T-cell (primary cell): Measurements from ENCODE around the gene DSTN. TPM values are rescaled to one million over a fixed set of nuclear protein-coding genes. Genes with fewer than 3 reads are reported as not detected.

Experiments used
- ATAC-seq, 4 experiments: fragments of 200-7000 bp in 3 of 4; fragments of 150-1000 bp in 1 of 4; cut with Tn5 transposase; replicated peaks in 1 of 4; 1 replicate in 3 of 4; 2 replicates in 1 of 4; pipeline ENCODE4 v1.10.0; 2021; ENCODE audit warnings: moderate library complexity in 3 of 4, mild to moderate bottlenecking in 2 of 4, moderate number of reproducible peaks in 1 of 4
- CTCF ChIA-PET, 2 donors: fragments of 300-600 bp; sonication (Branson Sonifier 250); formaldehyde crosslinking; loops; one replicate each; lab custom pipeline; 2022; ENCODE audit warnings: antibody characterized with exemption in 2 of 2; lab: Charles Lee
- POLR2A ChIA-PET, 2 donors: fragments of 300-600 bp; sonication (Branson Sonifier 250); formaldehyde crosslinking; loops; one replicate each; lab custom pipeline; 2022; ENCODE audit warnings: antibody characterized with exemption in 2 of 2; lab: Charles Lee
- DNase-seq, 35 experiments: peaks; one replicate each; pipeline versions ENCODE4 v3.0.0 to v3.0.0-alpha.2; 2013 to 2023
- H3K27ac ChIP-seq: one replicate; pipeline ENCODE4 v1.5.1; 2013; ENCODE audit warnings: low read length
- H3K27me3 ChIP-seq, 2 experiments: replicated peaks in 1 of 2; 1 replicate in 1 of 2; 2 replicates in 1 of 2; pipeline versions ENCODE4 v1.6.1 to v1.7.0; 2013; ENCODE audit warnings: low read length in 1 of 2, mixed read lengths in 1 of 2; ENCODE audit not compliant: control insufficient read depth in 2 of 2, insufficient read depth in 2 of 2; ENCODE audit errors: extremely low read depth in 1 of 2
- H3K36me3 ChIP-seq, 2 donors: 1 replicate in 1 of 2; 2 replicates in 1 of 2; pipeline versions ENCODE4 v1.6.1 to v1.7.0; 2013; ENCODE audit warnings: low read length in 1 of 2; ENCODE audit not compliant: control insufficient read depth in 2 of 2, insufficient read depth in 1 of 2; ENCODE audit errors: extremely low read depth in 1 of 2
- H3K4me1 ChIP-seq, 2 experiments: 1 replicate in 1 of 2; 2 replicates in 1 of 2; pipeline versions ENCODE4 v1.6.1 to v1.7.0; 2013; ENCODE audit warnings: low read length in 2 of 2, mixed read lengths in 1 of 2; ENCODE audit not compliant: insufficient read depth in 2 of 2, control insufficient read depth in 1 of 2; ENCODE audit errors: extremely low read depth in 1 of 2
- H3K4me3 ChIP-seq, 2 donors: 1 replicate in 1 of 2; 2 replicates in 1 of 2; pipeline versions ENCODE4 v1.5.1 to v1.7.0; 2013; ENCODE audit warnings: mild to moderate bottlenecking in 2 of 2, low read length in 1 of 2, moderate library complexity in 1 of 2; ENCODE audit not compliant: control insufficient read depth in 1 of 2; ENCODE audit errors: extremely low read depth in 1 of 2
- H3K9me3 ChIP-seq: 2 replicates; pipeline ENCODE4 v1.7.0; 2013
- H3K27ac Mint-ChIP-seq, 2 donors: one replicate each; pipeline ENCODE4 v1.8.0; 2020 to 2021; ENCODE audit warnings: mild to moderate bottlenecking in 2 of 2, mixed read lengths in 2 of 2
- H3K27me3 Mint-ChIP-seq, 2 donors: one replicate each; pipeline ENCODE4 v1.8.0; 2021 to 2022; ENCODE audit warnings: mixed read lengths in 2 of 2
- H3K36me3 Mint-ChIP-seq: one replicate; pipeline ENCODE4 v1.8.0; 2021; ENCODE audit warnings: mixed read lengths
- H3K4me1 Mint-ChIP-seq, 3 donors: one replicate each; pipeline ENCODE4 v1.8.0; 2020 to 2022; ENCODE audit warnings: mixed read lengths in 3 of 3, mild to moderate bottlenecking in 1 of 3
- H3K4me3 Mint-ChIP-seq, 3 donors: one replicate each; pipeline ENCODE4 v1.8.0; 2020 to 2022; ENCODE audit warnings: mild to moderate bottlenecking in 3 of 3, mixed read lengths in 3 of 3, moderate library complexity in 3 of 3
- H3K9me3 Mint-ChIP-seq, 3 donors: one replicate each; pipeline ENCODE4 v1.8.0; 2020 to 2022; ENCODE audit warnings: mixed read lengths in 3 of 3
- WGBS: methylation state at CpG from one replicate; pipeline ENCODE4 v1.1.5; 2013; ENCODE audit warnings: missing lambda C conversion rate; ENCODE audit not compliant: insufficient coverage; 5-methylcytosine and 5-hydroxymethylcytosine counted together
- total RNA-seq, 35 experiments: library from RNA in 6 of 35; stranded (reverse) in 6 of 35; fragments of 120-200 nt in 1 of 35; gene quantifications; one replicate each; pipeline versions ENCODE4 v1.2.1 to v1.2.4 and lab custom pipeline; 2013 to 2026

Gene DSTN
- total RNA-seq, 5 donors from 2014 or later (not counting 1 experiment from before 2014, with no cell fraction given): 36.3 to 41.7 (median 41.3) TPM

GRCh38 chr20:17556837-17557674, 12.8 kb upstream of the DSTN start:
- CTCF ChIA-PET: interaction anchor here in 1 of 2 donors (0.5 kb wide), 1 partner anchor 191 kb away, joined by 6 read pairs; no protein-coding TSS in a partner anchor
- H3K9me3 Mint-ChIP-seq: no peaks in the 10 kb centered on the region
- Histone ChIP-seq H3K9me3 (no peaks in the 10 kb centered on the region), H3K4me1 (peaks cover 0 to 2% of the 10 kb centered on the region in 2 experiments), H3K27me3 (no peaks in the 10 kb centered on the region), H3K36me3 (no peaks in the 10 kb centered on the region), H3K4me3 (no peak overlapping the region), H3K27ac (no peak overlapping the region)
- H3K36me3 Mint-ChIP-seq: no peaks in the 10 kb centered on the region
- POLR2A ChIA-PET: interaction anchor here in 1 of 2 donors (0.6 kb wide), 1 partner anchor 28 kb away, joined by 10 read pairs; no protein-coding TSS in a partner anchor
- H3K27me3 Mint-ChIP-seq: no peaks in the 10 kb centered on the region
- H3K27ac Mint-ChIP-seq: no peak overlapping the region
- peaks cover 5 to 6% (median 5%) of the 10 kb centered on the region in 3 donors for H3K4me1 Mint-ChIP-seq
- 100% methylated on average over 6 of the region's 11 CpGs for WGBS
- DNase-seq: no peak
- H3K4me3 Mint-ChIP-seq: no peak overlapping the region
- no peak for ATAC-seq

- H3K4me3 ChIP-seq: no peak overlapping the region
- WGBS: no CpG with 5 or more reads among the region's 3 CpGs
- POLR2A ChIA-PET: interaction anchor here in 1 of 2 donors (0.6 kb wide), 1 partner anchor 28 kb away, joined by 10 read pairs; no protein-coding TSS in a partner anchor
- no peak for DNase-seq
- no peaks in the 10 kb centered on the region for H3K27me3 ChIP-seq
- Mint-ChIP-seq H3K36me3 (no peaks in the 10 kb centered on the region), H3K4me3 (no peak overlapping the region), H3K27ac (no peak overlapping the region), H3K9me3 (no peaks in the 10 kb centered on the region), H3K4me1 (peaks cover 5 to 6% (median 5%) of the 10 kb centered on the region in 3 donors), H3K27me3 (no peaks in the 10 kb centered on the region)
- H3K27ac ChIP-seq: no peak overlapping the region
- no peak for ATAC-seq
- H3K9me3 ChIP-seq: no peaks in the 10 kb centered on the region
- H3K4me1 ChIP-seq: peaks cover 0 to 2% of the 10 kb centered on the region in 2 experiments
- CTCF ChIA-PET: no interaction called here
- H3K36me3 ChIP-seq: no peaks in the 10 kb centered on the region
Observed at GRCh38 chr20:17557675-17558006, 12.2 kb upstream of the DSTN start.

- ChIA-PET CTCF (no interaction called here), POLR2A (interaction anchor here in 1 of 2 donors (0.6 kb wide), 1 partner anchor 27 kb away, joined by 10 read pairs; no protein-coding TSS in a partner anchor)
- Mint-ChIP-seq H3K4me1 (peaks cover 5 to 6% (median 5%) of the 10 kb centered on the region in 3 donors), H3K4me3 (no peak overlapping the region), H3K27me3 (no peaks in the 10 kb centered on the region), H3K9me3 (no peaks in the 10 kb centered on the region), H3K36me3 (no peaks in the 10 kb centered on the region), H3K27ac (peak overlapping the region in 1 of 2 donors; percentile 31)
- Histone ChIP-seq H3K27me3 (no peaks in the 10 kb centered on the region), H3K4me3 (no peak overlapping the region), H3K4me1 (peaks cover 0 to 2% of the 10 kb centered on the region in 2 experiments), H3K27ac (no peak overlapping the region), H3K9me3 (no peaks in the 10 kb centered on the region), H3K36me3 (no peaks in the 10 kb centered on the region)
- DNase-seq (no peak), ATAC-seq (peak in 2 of 4 experiments; percentile 43 to 44)
- WGBS: 50% methylated on average over 1 of the region's 7 CpGs
Observed at GRCh38 chr20:17558154-17558940, 11.5 kb upstream of the DSTN start.

GRCh38 chr20:17558941-17559304, 11.0 kb upstream of the DSTN start:
- Histone ChIP-seq H3K9me3 (no peaks in the 10 kb centered on the region), H3K36me3 (no peaks in the 10 kb centered on the region), H3K4me1 (peaks cover 0 to 2% of the 10 kb centered on the region in 2 experiments), H3K4me3 (no peak overlapping the region), H3K27me3 (no peaks in the 10 kb centered on the region), H3K27ac (no peak overlapping the region)
- no CpG with 5 or more reads among the region's 1 CpG for WGBS
- H3K4me3 Mint-ChIP-seq: no peak overlapping the region
- no peaks in the 10 kb centered on the region for H3K27me3 Mint-ChIP-seq
- ChIA-PET CTCF (no interaction called here), POLR2A (no interaction called here)
- no peaks in the 10 kb centered on the region for H3K9me3 Mint-ChIP-seq
- ATAC-seq (no peak), DNase-seq (no peak)
- no peaks in the 10 kb centered on the region for H3K36me3 Mint-ChIP-seq
- H3K4me1 Mint-ChIP-seq: peaks cover 5 to 6% (median 5%) of the 10 kb centered on the region in 3 donors
- no peak overlapping the region for H3K27ac Mint-ChIP-seq

GRCh38 chr20:17559338-17559737, 10.5 kb upstream of the DSTN start:
- Mint-ChIP-seq H3K4me3 (no peak overlapping the region), H3K27ac (no peak overlapping the region), H3K4me1 (peaks cover 5 to 6% (median 5%) of the 10 kb centered on the region in 3 donors), H3K9me3 (no peaks in the 10 kb centered on the region), H3K36me3 (no peaks in the 10 kb centered on the region), H3K27me3 (no peaks in the 10 kb centered on the region)
- Histone ChIP-seq H3K4me3 (no peak overlapping the region), H3K27ac (no peak overlapping the region), H3K4me1 (peaks cover 0 to 2% of the 10 kb centered on the region in 2 experiments), H3K36me3 (no peaks in the 10 kb centered on the region), H3K27me3 (no peaks in the 10 kb centered on the region), H3K9me3 (no peaks in the 10 kb centered on the region)
- CTCF ChIA-PET: no interaction called here
- DNase-seq (no peak), ATAC-seq (no peak)
- WGBS: 96% methylated on average over 6 of the region's 6 CpGs
- POLR2A ChIA-PET: no interaction called here

GRCh38 chr20:17560344-17561074, 9.4 kb upstream of the DSTN start:
- ATAC-seq (no peak), DNase-seq (no peak)
- Histone ChIP-seq H3K27me3 (no peaks in the 10 kb centered on the region), H3K4me3 (no peak overlapping the region), H3K36me3 (no peaks in the 10 kb centered on the region), H3K9me3 (no peaks in the 10 kb centered on the region), H3K4me1 (peaks cover 0 to 2% of the 10 kb centered on the region in 2 experiments), H3K27ac (no peak overlapping the region)
- Mint-ChIP-seq H3K27ac (no peak overlapping the region), H3K4me3 (no peak overlapping the region), H3K36me3 (no peaks in the 10 kb centered on the region), H3K9me3 (no peaks in the 10 kb centered on the region), H3K27me3 (no peaks in the 10 kb centered on the region), H3K4me1 (peaks cover 5 to 6% (median 5%) of the 10 kb centered on the region in 3 donors)
- POLR2A ChIA-PET: no interaction called here
- CTCF ChIA-PET: no interaction called here
- WGBS: no CpG with 5 or more reads among the region's 5 CpGs
